HL-60 (cell line): ENCODE measurements around the gene ST6GALNAC3.

Source experiments
- DNase-seq, 2 experiments: peaks; one replicate each; pipeline ENCODE4 v3.0.0-alpha.2; 2010 to 2020; ENCODE audit warnings: low read depth in 1 of 2, low spot score in 1 of 2
- H3K27ac ChIP-seq: fragments of 250-450 bp; sonication (Bioruptor Pico); replicated peaks from 2 replicates; pipeline ENCODE4 v1.5.1; 2020; ENCODE audit warnings: mild to moderate bottlenecking, moderate library complexity
- H3K27me3 ChIP-seq: fragments of 250-450 bp; sonication (Bioruptor Pico); 2 replicates; pipeline ENCODE4 v1.5.1; 2021; ENCODE audit warnings: mild to moderate bottlenecking, moderate library complexity; ENCODE audit not compliant: insufficient read depth, poor library complexity, severe bottlenecking
- H3K4me3 ChIP-seq: replicated peaks from 2 replicates; pipeline ENCODE4 v1.5.1; 2011; ENCODE audit warnings: mild to moderate bottlenecking, control low read depth, low read length; ENCODE audit not compliant: insufficient read depth
- GABPA ChIP-seq: IDR thresholded peaks from 2 replicates; pipeline ENCODE4 v1.6.1; 2012; ENCODE audit warnings: low read depth
- POLR2AphosphoS5 ChIP-seq: IDR thresholded peaks from 2 replicates; pipeline ENCODE4 v1.6.1; 2012; ENCODE audit warnings: low read depth
- REST ChIP-seq: IDR thresholded peaks from 2 replicates; pipeline ENCODE4 v1.6.1; 2012; ENCODE audit warnings: low read depth; ENCODE audit not compliant: insufficient replicate concordance
- SPI1 ChIP-seq: IDR thresholded peaks from 2 replicates; pipeline ENCODE4 v1.6.1; 2012; ENCODE audit warnings: low read depth, mild to moderate bottlenecking, borderline replicate concordance
- TF ChIP-seq, protein P1 (sequence below): IDR thresholded peaks from one replicate; pipeline ENCODE4 v1.5.1; 2011; ENCODE audit warnings: low read length, control low read depth, inconsistent platforms; ENCODE audit not compliant: insufficient read depth

The ST6GALNAC3 gene

GRCh38 chr1:76677416-76678405 is 603.2 kb downstream of the ST6GALNAC3 start:
- no peak for DNase-seq
- H3K27ac ChIP-seq: no peak overlapping the region
- H3K4me3 ChIP-seq: no peak overlapping the region
- no peaks in the 10 kb centered on the region for H3K27me3 ChIP-seq
- TF ChIP-seq SPI1: no peak
- TF ChIP-seq, protein P1, sequence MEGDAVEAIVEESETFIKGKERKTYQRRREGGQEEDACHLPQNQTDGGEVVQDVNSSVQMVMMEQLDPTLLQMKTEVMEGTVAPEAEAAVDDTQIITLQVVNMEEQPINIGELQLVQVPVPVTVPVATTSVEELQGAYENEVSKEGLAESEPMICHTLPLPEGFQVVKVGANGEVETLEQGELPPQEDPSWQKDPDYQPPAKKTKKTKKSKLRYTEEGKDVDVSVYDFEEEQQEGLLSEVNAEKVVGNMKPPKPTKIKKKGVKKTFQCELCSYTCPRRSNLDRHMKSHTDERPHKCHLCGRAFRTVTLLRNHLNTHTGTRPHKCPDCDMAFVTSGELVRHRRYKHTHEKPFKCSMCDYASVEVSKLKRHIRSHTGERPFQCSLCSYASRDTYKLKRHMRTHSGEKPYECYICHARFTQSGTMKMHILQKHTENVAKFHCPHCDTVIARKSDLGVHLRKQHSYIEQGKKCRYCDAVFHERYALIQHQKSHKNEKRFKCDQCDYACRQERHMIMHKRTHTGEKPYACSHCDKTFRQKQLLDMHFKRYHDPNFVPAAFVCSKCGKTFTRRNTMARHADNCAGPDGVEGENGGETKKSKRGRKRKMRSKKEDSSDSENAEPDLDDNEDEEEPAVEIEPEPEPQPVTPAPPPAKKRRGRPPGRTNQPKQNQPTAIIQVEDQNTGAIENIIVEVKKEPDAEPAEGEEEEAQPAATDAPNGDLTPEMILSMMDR: no peak

- H3K4me3 ChIP-seq: no peak overlapping the region
- no peak overlapping the region for H3K27ac ChIP-seq
- no peak for DNase-seq
- TF ChIP-seq REST (no peak), GABPA (no peak), SPI1 (no peak), POLR2AphosphoS5 (no peak)
- TF ChIP-seq, protein P1: no peak
- no peaks in the 10 kb centered on the region for H3K27me3 ChIP-seq
These were observed 605.1 kb downstream of the ST6GALNAC3 start for GRCh38 chr1:76679534-76680152.

GRCh38 chr1:76680651-76681050 is 606.1 kb downstream of the ST6GALNAC3 start:
- Histone ChIP-seq H3K27me3 (no peaks in the 10 kb centered on the region), H3K4me3 (no peak overlapping the region), H3K27ac (no peak overlapping the region)
- DNase-seq: no peak
- no peak for TF ChIP-seq POLR2AphosphoS5

DNA sequence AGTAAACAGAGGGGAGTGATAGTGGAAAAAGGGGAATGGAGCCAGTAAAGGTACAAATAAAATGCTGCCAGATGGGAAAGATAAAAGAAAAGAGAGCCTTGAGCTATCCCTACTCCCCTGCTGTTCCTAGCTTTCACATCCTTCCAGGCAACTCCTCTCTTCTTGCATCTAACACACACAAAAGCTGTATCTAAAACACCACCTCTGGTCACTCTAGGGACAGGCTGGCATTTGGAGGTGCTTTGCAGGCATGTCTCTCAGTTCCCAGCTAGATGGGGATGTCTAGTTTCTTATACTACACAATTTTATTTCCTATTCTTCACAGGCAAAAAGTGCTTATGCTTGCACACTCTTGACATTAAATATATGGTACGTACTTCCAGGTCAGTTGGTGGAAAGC is 607.6 kb downstream of the ST6GALNAC3 start:
- DNase-seq: no peak
- H3K4me3 ChIP-seq: no peak overlapping the region
- H3K27ac ChIP-seq: no peak overlapping the region
- TF ChIP-seq GABPA (no peak), POLR2AphosphoS5 (no peak), SPI1 (no peak), REST (no peak)
- TF ChIP-seq, protein P1: no peak
- H3K27me3 ChIP-seq: no peaks in the 10 kb centered on the region
